Body of pancreas (tissue), 4 donors: Measurements from ENCODE around the gene RGS6.

ENCODE experiments used
- POLR2A ChIP-seq, 3 donors: fragments of 450-650 bp; IDR thresholded peaks; one replicate each; pipeline ENCODE4 v1.6.1; 2016; ENCODE audit warnings: antibody characterized with exemption in 3 of 3, mild to moderate bottlenecking in 2 of 3
- TF ChIP-seq, protein P1 (sequence below), 7 experiments: fragments of 450-650 bp in 4 of 7; fragments of 200-600 bp in 3 of 7; sonication (generic) in 3 of 7; IDR thresholded peaks; one replicate each; pipeline ENCODE4 v1.5.1; 2016 to 2019; ENCODE audit warnings: antibody characterized with exemption in 7 of 7

DNA sequence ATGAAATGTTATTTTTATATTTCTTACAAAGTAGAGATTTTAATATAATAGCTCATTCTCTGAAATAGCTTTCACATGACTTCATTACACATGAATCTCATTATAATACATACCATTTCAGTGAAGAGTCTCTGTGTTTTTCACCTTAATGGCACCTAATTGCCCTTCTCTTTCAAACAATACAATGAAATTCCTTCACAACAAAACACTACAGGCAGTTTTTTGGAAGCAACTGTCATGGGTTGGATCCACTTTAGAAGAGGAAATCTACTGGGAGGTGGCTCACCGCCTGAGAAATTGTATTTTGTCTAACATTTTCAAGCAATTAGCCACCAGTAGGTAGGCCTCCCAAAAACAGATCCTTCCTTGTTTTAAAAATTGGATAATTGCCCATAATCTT is 40.3 kb upstream of the RGS6 start:
- TF ChIP-seq, protein P1, sequence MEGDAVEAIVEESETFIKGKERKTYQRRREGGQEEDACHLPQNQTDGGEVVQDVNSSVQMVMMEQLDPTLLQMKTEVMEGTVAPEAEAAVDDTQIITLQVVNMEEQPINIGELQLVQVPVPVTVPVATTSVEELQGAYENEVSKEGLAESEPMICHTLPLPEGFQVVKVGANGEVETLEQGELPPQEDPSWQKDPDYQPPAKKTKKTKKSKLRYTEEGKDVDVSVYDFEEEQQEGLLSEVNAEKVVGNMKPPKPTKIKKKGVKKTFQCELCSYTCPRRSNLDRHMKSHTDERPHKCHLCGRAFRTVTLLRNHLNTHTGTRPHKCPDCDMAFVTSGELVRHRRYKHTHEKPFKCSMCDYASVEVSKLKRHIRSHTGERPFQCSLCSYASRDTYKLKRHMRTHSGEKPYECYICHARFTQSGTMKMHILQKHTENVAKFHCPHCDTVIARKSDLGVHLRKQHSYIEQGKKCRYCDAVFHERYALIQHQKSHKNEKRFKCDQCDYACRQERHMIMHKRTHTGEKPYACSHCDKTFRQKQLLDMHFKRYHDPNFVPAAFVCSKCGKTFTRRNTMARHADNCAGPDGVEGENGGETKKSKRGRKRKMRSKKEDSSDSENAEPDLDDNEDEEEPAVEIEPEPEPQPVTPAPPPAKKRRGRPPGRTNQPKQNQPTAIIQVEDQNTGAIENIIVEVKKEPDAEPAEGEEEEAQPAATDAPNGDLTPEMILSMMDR (IDR thresholded peaks at IDR 0.05), result no peak
- TF ChIP-seq POLR2A (IDR thresholded peaks at IDR 0.05), result no peak
